ENCODE measurements around the gene PTPRH. TPM values are rescaled to one million over a fixed set of nuclear protein-coding genes. Genes with fewer than 3 reads are reported as not detected.
"Not testable (repeated sequence)": the region's sequence is repeated elsewhere in the genome, so short reads cannot be mapped to it uniquely, and the experiment has no call there.

The PTPRH gene
- total and polyA plus RNA-seq, 8 donors, result 5.1 to 15.3 (median 8.1) TPM

GRCh38 chr19:55157064-55157908 is 52.0 kb downstream of the PTPRH start, which contains the start of gene TNNI3:
Gene TNNI3 (minus strand): TSS chr19:55157732. CDS start chr19:55157589, 143 bp downstream.
- no peak within 1 kb of the TSS for H3K4me3 ChIP-seq
- intact Hi-C loops (cut with DNase I), result no loop called here
- peaks cover 0 to 4% (median 0%) of the 10 kb centered on the region in 3 donors for H3K4me1 ChIP-seq
- DNase-seq, result no peak
- WGBS, 2 donors, result 16 to 21% methylated on average over 29 to 39 of the region's 39 CpGs
- FAIRE-seq, result no peak
- ATAC-seq, result no peak
- TF ChIP-seq CTCF (IDR thresholded peaks at IDR 0.05), result no peak
- H3K9me3 ChIP-seq, result no peaks in the 10 kb centered on the region
- peaks cover 0 to 12% (median 3%) of the 10 kb centered on the region in 4 donors for H3K27me3 ChIP-seq
- no peak within 1 kb of the TSS for H3K27ac ChIP-seq
- no peaks in the 10 kb centered on the region for H3K36me3 ChIP-seq

- no peak for TF ChIP-seq CTCF (IDR thresholded peaks at IDR 0.05)
- Histone ChIP-seq H3K9me3 (no peaks in the 10 kb centered on the region), H3K4me3 (peak overlapping the region in 2 of 4 donors; percentile 12 to 30), H3K36me3 (no peaks in the 10 kb centered on the region), H3K27ac (no peak overlapping the region), H3K27me3 (peaks cover 0 to 4% (median 0%) of the 10 kb centered on the region in 4 donors), H3K4me1 (peaks cover 0 to 4% (median 0%) of the 10 kb centered on the region in 3 donors)
- intact Hi-C loops (cut with DNase I), result no loop called here
- FAIRE-seq, result no peak
- peak; percentile 43 to 86 (median 80) for DNase-seq
- 4 to 5% methylated on average over 52 of the region's 52 CpGs for whole genome bisulfite sequencing, 2 donors
- peak; percentile 29 to 89 (median 56) for ATAC-seq
Observed at GRCh38 chr19:55156202-55157063, 52.9 kb downstream of the PTPRH start.

GRCh38 chr19:55155784-55156183 is 53.5 kb downstream of the PTPRH start:
- H3K4me1 ChIP-seq; FAIRE-seq; DNase-seq; intact Hi-C loops (cut with DNase I); H3K9me3 ChIP-seq; H3K27ac ChIP-seq; ATAC-seq; H3K27me3 ChIP-seq; H3K36me3 ChIP-seq: not testable (repeated sequence)
- peak overlapping the region in 2 of 4 donors; percentile 12 to 30 for H3K4me3 ChIP-seq
- 3 to 6% methylated on average over 5 of the region's 5 CpGs for WGBS, 2 donors

GRCh38 chr19:55153652-55154264 is 55.5 kb downstream of the PTPRH start:
- no peaks in the 10 kb centered on the region for H3K9me3 ChIP-seq
- no peak for TF ChIP-seq CTCF (IDR thresholded peaks at IDR 0.05)
- 70 to 78% methylated on average over 12 of the region's 12 CpGs for WGBS, 2 donors
- no peak overlapping the region for H3K27ac ChIP-seq
- H3K4me1 ChIP-seq, result peaks cover 0 to 4% (median 0%) of the 10 kb centered on the region in 3 donors
- ATAC-seq, result no peak
- H3K36me3 ChIP-seq, result no peaks in the 10 kb centered on the region
- no peak for FAIRE-seq
- intact Hi-C loops (cut with DNase I), result no loop called here
- no peak overlapping the region for H3K4me3 ChIP-seq
- no peak for DNase-seq
- no peaks in the 10 kb centered on the region for H3K27me3 ChIP-seq

GRCh38 chr19:55152017-55152416 is 57.3 kb downstream of the PTPRH start:
- Histone ChIP-seq H3K36me3 (no peaks in the 10 kb centered on the region), H3K4me1 (peaks cover 0 to 4% (median 0%) of the 10 kb centered on the region in 3 donors), H3K9me3 (no peaks in the 10 kb centered on the region), H3K4me3 (no peak overlapping the region), H3K27me3 (no peaks in the 10 kb centered on the region), H3K27ac (no peak overlapping the region)
- ATAC-seq, result no peak
- FAIRE-seq, result no peak
- no peak for TF ChIP-seq CTCF (IDR thresholded peaks at IDR 0.05)
- intact Hi-C loops (cut with DNase I), result no loop called here
- DNase-seq, result no peak

Measured in pancreas (tissue), 10 donors.